Measurements from ENCODE around the gene ISL2. TPM values are rescaled to one million over a fixed set of nuclear protein-coding genes. Genes with fewer than 3 reads are reported as not detected.

The ISL2 gene
- polyA plus RNA-seq, 2 of the 4 experiments (the other 2 are of a cell fraction), result 2.6 to 3.2 TPM

- TF ChIP-seq POLR2A (IDR thresholded peaks at IDR 0.05; ENCODE audit: low read length) (peak; percentile 44; the same call in 1 of the 2 replicates), BCL3 (IDR thresholded peaks at IDR 0.05) (0 out of 3 replicates have a peak, but pooled peaks have one; percentile 8), FOSB (CRISPR knock-in tag; IDR thresholded peaks at IDR 0.05) (no peak), CHD2 (IDR thresholded peaks at IDR 0.05; ENCODE audit: low read length, partially characterized antibody) (no peak), TP53 (CRISPR knock-in tag; IDR thresholded peaks at IDR 0.05) (0 out of 2 replicates have a peak, but pooled peaks have one; percentile 59)
- ChIA-PET CTCF (interaction anchor here (0.6 to 5.3 kb wide), 17 partner anchors 12 to 1485 kb away, joined by 3 to 39 read pairs (median 3); no protein-coding TSS in a partner anchor), POLR2A (interaction anchor here (0.6 to 2.0 kb wide), 16 partner anchors 10 to 1208 kb away, joined by 3 to 61 read pairs (median 4); partner anchors contain the start of genes ETFA, RCN2 and UBE2Q2)
- H3K4me2 ChIP-seq, result peak overlapping the region; percentile 87
- 66% methylated on average over 39 of the region's 39 CpGs for WGBS (ENCODE audit: missing lambda C conversion rate)
- DNase-seq (ENCODE audit: low read depth in 1 of 2, low spot score in 1 of 2) (peak in 1 of 2 experiments; percentile 81), ATAC-seq (peak; percentile 36 to 52; a peak in 5 of 6 replicates), FAIRE-seq (no peak)
- H3K4me1 ChIP-seq, result peaks cover 31% of the 10 kb centered on the region
- no peaks in the 10 kb centered on the region for H3K9me3 ChIP-seq
- peak overlapping the region; percentile 94 to 97 for H3K27ac ChIP-seq
- H3K4me3 ChIP-seq, result peak overlapping the region; percentile 54
These were observed 993 bp upstream of the ISL2 start for GRCh38 chr15:76335307-76336253.

GRCh38 chr15:76337059-76337695, 604 bp downstream of the ISL2 start:
- CTCF ChIA-PET, result interaction anchor here (0.6 to 1.5 kb wide), 2 partner anchors 97 to 233 kb away, joined by 3 to 4 read pairs; no protein-coding TSS in a partner anchor
- 45% methylated on average over 25 of the region's 25 CpGs for WGBS (ENCODE audit: missing lambda C conversion rate)
- H3K4me1 ChIP-seq, result peaks cover 31% of the 10 kb centered on the region
- TF ChIP-seq PHF8 (IDR thresholded peaks at IDR 0.05; ENCODE audit: borderline replicate concordance, low read depth) (no peak; the same call in 1 of the 2 replicates), CHD4 (IDR thresholded peaks at IDR 0.05; ENCODE audit: borderline replicate concordance) (no peak), HOXB13 (CRISPR knock-in tag; IDR thresholded peaks at IDR 0.05; ENCODE audit: low read depth) (no peak), RFX5 (IDR thresholded peaks at IDR 0.05) (no peak; the same call in 1 of the 2 replicates), HOXB5 (CRISPR knock-in tag; IDR thresholded peaks at IDR 0.05) (no peak), POLR2AphosphoS2 (conservative IDR thresholded peaks at IDR 0.05; ENCODE audit: low read length) (no peak), HEYL (CRISPR knock-in tag; IDR thresholded peaks at IDR 0.05) (no peak), MYC (IDR thresholded peaks at IDR 0.05; ENCODE audit: borderline replicate concordance, low read length) (no peak), BCL3 (IDR thresholded peaks at IDR 0.05) (no peak), EHMT2 (IDR thresholded peaks at IDR 0.05; ENCODE audit: low read depth) (no peak), JUNB (IDR thresholded peaks at IDR 0.05) (no peak), FOSB (CRISPR knock-in tag; IDR thresholded peaks at IDR 0.05) (no peak), PBX3 (IDR thresholded peaks at IDR 0.05) (no peak), HES2 (IDR thresholded peaks at IDR 0.05) (no peak), JUN (IDR thresholded peaks at IDR 0.05) (no peak)
- FAIRE-seq (no peak), ATAC-seq (peak in 1 of 2 experiments; percentile 26; a peak in 2 of 6 replicates), DNase-seq (ENCODE audit: low read depth in 1 of 2, low spot score in 1 of 2) (peak in 1 of 2 experiments; percentile 41)
- H3K4me3 ChIP-seq, result peak overlapping the region; percentile 75
- H3K4me2 ChIP-seq, result peak overlapping the region; percentile 89
- peak overlapping the region; percentile 82 to 84 for H3K27ac ChIP-seq
- POLR2A ChIA-PET, result interaction anchor here (0.5 to 2.0 kb wide), 26 partner anchors 8 to 1549 kb away, joined by 3 to 61 read pairs (median 4); partner anchors contain the start of genes ETFA and UBE2Q2
- no peaks in the 10 kb centered on the region for H3K9me3 ChIP-seq
